A673 (cell line): Measurements from ENCODE around the gene CISH. TPM values are rescaled to one million over a fixed set of nuclear protein-coding genes. Genes with fewer than 3 reads are reported as not detected.

Source experiments
- BruUV-seq: library from RNA; stranded (reverse); fragments of 400-500 nt; replicated peaks from 2 replicates; lab custom pipeline; 2021; lab: Mats Ljungman, UMichigan
- CTCF ChIA-PET: fragments of 300-600 bp; sonication (Branson Sonifier 250); formaldehyde crosslinking; loops from one replicate; lab custom pipeline; 2022; ENCODE audit warnings: antibody characterized with exemption; lab: Charles Lee
- POLR2A ChIA-PET: fragments of 300-600 bp; sonication (Branson Sonifier 250); formaldehyde crosslinking; loops from one replicate; lab custom pipeline; 2022; ENCODE audit warnings: antibody characterized with exemption; ENCODE audit not compliant: low non-redundant PET; lab: Charles Lee
- DNase-seq: peaks from one replicate; pipeline ENCODE4 v3.0.0-alpha.2; 2015; ENCODE audit warnings: low spot score
- H3K27ac ChIP-seq: fragments of 200-600 bp; sonication (generic); 2 replicates; pipeline ENCODE4 v1.5.1; 2016; ENCODE audit warnings: mixed run types, low read depth, mild to moderate bottlenecking, mixed read lengths, antibody characterized with exemption, low read length; ENCODE audit not compliant: poor library complexity, severe bottlenecking
- H3K27me3 ChIP-seq: fragments of 200-600 bp; sonication (generic); replicated peaks from 2 replicates; pipeline ENCODE4 v1.6.1; 2017; ENCODE audit warnings: mixed run types, low read depth, mild to moderate bottlenecking, mixed read lengths, antibody characterized with exemption, low read length; ENCODE audit not compliant: insufficient read depth, poor library complexity
- H3K36me3 ChIP-seq: fragments of 200-600 bp; sonication (generic); 2 replicates; pipeline ENCODE4 v1.6.1; 2016; ENCODE audit warnings: mixed run types, mild to moderate bottlenecking, mixed read lengths, antibody characterized with exemption, low read length; ENCODE audit not compliant: insufficient read depth, poor library complexity, severe bottlenecking
- H3K4me1 ChIP-seq: fragments of 200-600 bp; sonication (generic); 2 replicates; pipeline ENCODE4 v1.6.1; 2017; ENCODE audit warnings: mixed run types, mild to moderate bottlenecking, mixed read lengths, antibody characterized with exemption, low read length; ENCODE audit not compliant: insufficient read depth, poor library complexity, severe bottlenecking
- H3K4me3 ChIP-seq: fragments of 200-600 bp; sonication (generic); 2 replicates; pipeline ENCODE4 v1.5.1; 2016; ENCODE audit warnings: low read depth, mixed run types, mild to moderate bottlenecking, mixed read lengths, low read length; ENCODE audit not compliant: poor library complexity, severe bottlenecking
- H3K9me3 ChIP-seq: fragments of 200-600 bp; sonication (generic); 2 replicates; pipeline ENCODE4 v1.6.1; 2016; ENCODE audit warnings: mixed run types, low read depth, mild to moderate bottlenecking, mixed read lengths, antibody characterized with exemption, low read length; ENCODE audit not compliant: poor library complexity, severe bottlenecking
- EZH2 ChIP-seq: fragments of 200-600 bp; sonication (generic); IDR thresholded peaks from 2 replicates; pipeline ENCODE4 v1.6.1; 2017; ENCODE audit warnings: borderline replicate concordance, low read depth, mild to moderate bottlenecking, mixed read lengths, antibody characterized with exemption, low read length; ENCODE audit not compliant: poor library complexity, severe bottlenecking
- intact Hi-C: fragments of 100-400 bp; cut with micrococcal nuclease; formaldehyde crosslinking; loops from one replicate; pipeline ENCODE4 v1.10.0; 2022; ENCODE audit not compliant: unreplicated experiment
- total RNA-seq: library from RNA; stranded (reverse); gene quantifications from 2 replicates; pipeline ENCODE4 v1.2.3, GENCODE V29; 2021
- TF ChIP-seq, protein P1 (sequence below): fragments of 300-800, 200-600 bp; sonication (generic); conservative IDR thresholded peaks from 2 replicates; pipeline ENCODE4 v1.5.1; 2017; ENCODE audit warnings: low read depth, mild to moderate bottlenecking, antibody characterized with exemption, low read length, moderate library complexity, mixed read lengths

The CISH gene
- total RNA-seq, 1 experiment from 2014 or later = 0.86 TPM

GRCh38 chr3:50567386-50568167 lies 44.0 kb downstream of the CISH start, which contains the start of gene C3orf18:
Gene C3orf18 (minus strand): TSS chr3:50567747. CDS start chr3:50565699, 2,048 bp downstream.
- DNase-seq = peak; percentile 80
- POLR2A ChIA-PET = no interaction called here
- H3K9me3 ChIP-seq = no peaks in the 10 kb centered on the region

DNA sequence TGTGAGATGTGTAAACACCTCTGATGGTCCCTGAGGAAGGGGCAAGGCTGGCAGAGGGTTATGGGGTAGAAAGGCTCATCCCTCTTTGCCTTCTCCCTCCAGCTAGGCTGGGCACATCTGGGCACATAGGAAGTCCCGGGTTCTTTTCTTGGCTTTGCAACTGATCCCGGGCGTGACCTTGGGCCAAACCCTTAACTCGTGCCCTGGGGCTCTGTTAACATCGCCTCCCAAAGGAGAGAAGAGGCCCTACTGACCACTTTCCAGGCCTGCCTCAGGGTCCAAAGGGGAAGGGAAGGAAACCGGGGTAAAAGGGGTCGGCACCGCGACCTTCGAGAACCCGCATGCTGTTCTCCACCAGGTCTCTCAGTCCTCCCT lies 44.6 kb downstream of the CISH start:
- Histone ChIP-seq H3K4me3 (peak overlapping the region; percentile 53), H3K27ac (no peak overlapping the region), H3K9me3 (no peaks in the 10 kb centered on the region), H3K36me3 (no peaks in the 10 kb centered on the region), H3K27me3 (no peaks in the 10 kb centered on the region), H3K4me1 (no peaks in the 10 kb centered on the region)
- no peak for DNase-seq
- BruUV-seq = no TSS peak
- intact Hi-C loops = loop anchor here (5.0 kb wide), 1 partner anchor 820 kb away; the partner anchor contains the start of gene MANF
- ChIA-PET POLR2A (no interaction called here), CTCF (no interaction called here)
- TF ChIP-seq, protein P1, sequence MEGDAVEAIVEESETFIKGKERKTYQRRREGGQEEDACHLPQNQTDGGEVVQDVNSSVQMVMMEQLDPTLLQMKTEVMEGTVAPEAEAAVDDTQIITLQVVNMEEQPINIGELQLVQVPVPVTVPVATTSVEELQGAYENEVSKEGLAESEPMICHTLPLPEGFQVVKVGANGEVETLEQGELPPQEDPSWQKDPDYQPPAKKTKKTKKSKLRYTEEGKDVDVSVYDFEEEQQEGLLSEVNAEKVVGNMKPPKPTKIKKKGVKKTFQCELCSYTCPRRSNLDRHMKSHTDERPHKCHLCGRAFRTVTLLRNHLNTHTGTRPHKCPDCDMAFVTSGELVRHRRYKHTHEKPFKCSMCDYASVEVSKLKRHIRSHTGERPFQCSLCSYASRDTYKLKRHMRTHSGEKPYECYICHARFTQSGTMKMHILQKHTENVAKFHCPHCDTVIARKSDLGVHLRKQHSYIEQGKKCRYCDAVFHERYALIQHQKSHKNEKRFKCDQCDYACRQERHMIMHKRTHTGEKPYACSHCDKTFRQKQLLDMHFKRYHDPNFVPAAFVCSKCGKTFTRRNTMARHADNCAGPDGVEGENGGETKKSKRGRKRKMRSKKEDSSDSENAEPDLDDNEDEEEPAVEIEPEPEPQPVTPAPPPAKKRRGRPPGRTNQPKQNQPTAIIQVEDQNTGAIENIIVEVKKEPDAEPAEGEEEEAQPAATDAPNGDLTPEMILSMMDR = no peak
- no peak for TF ChIP-seq EZH2

More at GRCh38 chr3:50567386-50568167, 44.0 kb downstream of the CISH start, which contains the start of gene C3orf18:
- Histone ChIP-seq H3K4me3 (peak within 1 kb of the TSS; percentile 62), H3K36me3 (no peaks in the 10 kb centered on the region), H3K27ac (no peak within 1 kb of the TSS), H3K27me3 (no peaks in the 10 kb centered on the region), H3K4me1 (no peaks in the 10 kb centered on the region)
- no TSS peak for BruUV-seq
- intact Hi-C loops = loop anchor here (5.0 kb wide), 1 partner anchor 820 kb away; the partner anchor contains the start of gene MANF
- CTCF ChIA-PET = no interaction called here
- TF ChIP-seq, protein P1 = no peak
- TF ChIP-seq EZH2 = no peak

- Histone ChIP-seq H3K27me3 (no peaks in the 10 kb centered on the region), H3K4me1 (no peaks in the 10 kb centered on the region), H3K27ac (no peak overlapping the region), H3K36me3 (no peaks in the 10 kb centered on the region), H3K9me3 (no peaks in the 10 kb centered on the region), H3K4me3 (no peak overlapping the region)
- BruUV-seq = no TSS peak
- ChIA-PET CTCF (no interaction called here), POLR2A (no interaction called here)
- no peak for DNase-seq
- TF ChIP-seq, protein P1 = no peak
- no peak for TF ChIP-seq EZH2
- intact Hi-C loops = no loop called here
Measured at GRCh38 chr3:50564321-50564720, 47.3 kb downstream of the CISH start.
